ENCODE measurements around the gene GSC2.
A peak's percentile ranks its signal among the peaks of the same experiment; 100 is the strongest.

GSC2 gene

GRCh38 chr22:19132693-19133400, 17.2 kb downstream of the GSC2 start:
- DNase-seq = no peak

- DNase-seq = no peak
Measured at GRCh38 chr22:19132153-19132552, 17.9 kb downstream of the GSC2 start.

GRCh38 chr22:19131685-19132015, 18.4 kb downstream of the GSC2 start:
- DNase-seq = no peak

- DNase-seq = no peak
Measured at GRCh38 chr22:19130959-19131684, 19.0 kb downstream of the GSC2 start, which contains the start of gene TSSK2. TSSK2 (plus strand) TSS chr22:19131308; CDS start chr22:19131400, 92 bp downstream.

GRCh38 chr22:19129871-19130270, 20.2 kb downstream of the GSC2 start:
- DNase-seq = no peak

GRCh38 chr22:19128946-19129727, 21.0 kb downstream of the GSC2 start:
- no peak for DNase-seq

- DNase-seq = no peak
Measured at GRCh38 chr22:19128009-19128401, 22.1 kb downstream of the GSC2 start.

- no peak for DNase-seq
Measured at GRCh38 chr22:19127329-19128008, 22.6 kb downstream of the GSC2 start.

GRCh38 chr22:19126309-19127273, 23.5 kb downstream of the GSC2 start:
- DNase-seq = no peak

GRCh38 chr22:19125474-19126308, 24.4 kb downstream of the GSC2 start:
- no peak for DNase-seq

GRCh38 chr22:19125011-19125410, 25.1 kb downstream of the GSC2 start:
- DNase-seq = no peak

GRCh38 chr22:19124377-19124776, 25.7 kb downstream of the GSC2 start:
- no peak for DNase-seq

- DNase-seq = no peak
Measured at GRCh38 chr22:19123936-19124335, 26.2 kb downstream of the GSC2 start.

GRCh38 chr22:19122752-19123492, 27.2 kb downstream of the GSC2 start:
- no peak for DNase-seq

- DNase-seq = peak; percentile 88 to 97 (median 96)
Measured at GRCh38 chr22:19122143-19122751, 27.8 kb downstream of the GSC2 start, which contains the start of gene DGCR2. DGCR2 (minus strand) TSS chr22:19122412; CDS start chr22:19122206, 206 bp downstream.

- DNase-seq = peak in 3 of 5 experiments; percentile 8 to 46 (median 15)
Measured at GRCh38 chr22:19121631-19122142, 28.4 kb downstream of the GSC2 start.

GRCh38 chr22:19120829-19121630, 29.1 kb downstream of the GSC2 start:
- no peak for DNase-seq

- no peak for DNase-seq
Measured at GRCh38 chr22:19119949-19120348, 30.1 kb downstream of the GSC2 start.

All from T-helper 2 cell (primary cell).